Ectodermal cell (in vitro differentiated cells): ENCODE data around the gene KRT4.

Source experiments
- H3K27ac ChIP-seq: 2 replicates; pipeline ENCODE4 v1.7.0; 2013; ENCODE audit warnings: mild to moderate bottlenecking, low read depth, low read length; ENCODE audit not compliant: insufficient read depth, poor library complexity, severe bottlenecking
- H3K27me3 ChIP-seq: 2 replicates; pipeline ENCODE4 v1.7.0; 2013; ENCODE audit warnings: mild to moderate bottlenecking, low read length; ENCODE audit not compliant: insufficient read depth, control insufficient read depth, poor library complexity, severe bottlenecking
- H3K36me3 ChIP-seq: one replicate; pipeline ENCODE4 v1.7.0; 2013; ENCODE audit warnings: low read length; ENCODE audit not compliant: control insufficient read depth, insufficient read depth
- H3K4me1 ChIP-seq: one replicate; pipeline ENCODE4 v1.7.0; 2013; ENCODE audit warnings: low read length; ENCODE audit not compliant: control insufficient read depth, insufficient read depth
- H3K4me3 ChIP-seq: 2 replicates; pipeline ENCODE4 v1.7.0; 2013; ENCODE audit warnings: low read depth, low read length, control low read depth; ENCODE audit not compliant: insufficient read depth
- H3K9me3 ChIP-seq: 2 replicates; pipeline ENCODE4 v1.7.0; 2013; ENCODE audit warnings: mild to moderate bottlenecking, low read length, moderate library complexity; ENCODE audit not compliant: control insufficient read depth
- WGBS, 2 experiments: methylation state at CpG; one replicate each; pipeline ENCODE4 v1.1.7; 2013; ENCODE audit warnings: missing lambda C conversion rate in 2 of 2; 5-methylcytosine and 5-hydroxymethylcytosine counted together

The KRT4 gene

DNA sequence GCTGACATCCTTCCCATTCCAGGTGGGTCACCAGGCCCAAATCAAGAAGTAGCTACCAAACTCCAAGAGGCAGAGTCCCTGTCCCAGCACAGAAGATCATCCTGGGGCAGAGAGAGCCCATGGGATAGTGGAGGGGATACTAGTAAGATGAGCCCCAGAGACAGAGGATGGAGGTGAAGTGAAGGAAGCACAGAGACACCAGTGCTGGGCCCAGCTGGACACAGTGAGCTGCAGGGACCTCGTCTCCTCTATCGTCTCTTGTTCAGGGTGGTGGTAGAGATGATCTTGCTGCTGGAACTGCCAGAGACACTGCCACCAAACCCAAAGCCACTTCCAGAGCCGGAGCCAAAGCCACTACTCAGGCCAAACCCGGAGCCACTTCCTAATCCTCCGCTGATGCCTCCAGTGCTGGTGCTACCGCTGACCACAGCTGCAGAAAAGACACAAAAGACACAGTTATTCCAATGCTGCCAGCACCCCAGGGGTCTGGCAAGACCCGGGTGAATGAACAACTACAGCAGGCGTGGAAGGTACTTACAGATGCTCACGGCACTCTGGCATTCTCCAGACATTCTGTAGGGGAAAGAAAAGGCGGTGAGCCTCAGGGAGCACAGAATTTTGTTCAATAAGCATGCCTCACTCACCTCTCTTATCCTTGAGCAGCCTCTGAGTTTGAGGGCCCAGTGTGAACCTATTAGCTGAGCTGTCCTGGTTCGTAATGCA, 6.9 kb downstream of the KRT4 start:
- Histone ChIP-seq H3K4me1 (peaks cover 6% of the 10 kb centered on the region), H3K36me3 (no peaks in the 10 kb centered on the region), H3K9me3 (no peaks in the 10 kb centered on the region), H3K4me3 (no peak overlapping the region), H3K27me3 (no peaks in the 10 kb centered on the region), H3K27ac (no peak overlapping the region)
- WGBS, 2 experiments: 70 to 76% methylated on average over 11 of the region's 11 CpGs

DNA sequence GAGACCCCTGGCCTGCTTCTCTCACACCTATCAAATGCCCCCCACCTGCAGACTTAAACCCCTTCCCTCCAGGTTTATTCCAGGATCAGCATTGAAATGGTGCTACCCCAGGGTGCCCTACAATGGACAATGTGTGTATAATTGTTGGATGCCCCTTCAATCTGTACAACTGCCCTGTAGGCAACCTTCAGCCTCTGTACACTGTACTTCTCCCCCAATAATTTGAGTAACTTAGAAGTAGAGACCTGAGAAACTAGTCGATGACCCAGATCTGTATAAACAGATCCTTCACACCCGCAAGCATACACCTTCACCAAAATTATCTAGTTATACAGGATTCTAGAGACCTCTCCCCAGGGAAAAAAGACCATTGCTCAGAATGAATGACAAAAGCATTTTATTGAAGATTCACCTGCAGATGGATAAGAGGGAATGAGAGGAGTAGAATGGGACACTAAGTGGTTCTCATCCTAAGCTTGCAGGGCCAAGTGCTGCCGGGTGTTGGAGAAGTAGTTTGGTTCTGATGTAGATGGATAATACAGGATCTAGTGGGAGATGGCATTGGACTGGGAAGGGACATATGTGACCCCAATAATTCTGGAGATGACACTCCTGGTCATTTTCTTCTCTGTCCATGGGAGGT, 7.6 kb downstream of the KRT4 start:
- WGBS, 2 experiments: 94 to 100% methylated on average over 3 of the region's 3 CpGs
- no peaks in the 10 kb centered on the region for H3K36me3 ChIP-seq
- no peaks in the 10 kb centered on the region for H3K9me3 ChIP-seq
- no peaks in the 10 kb centered on the region for H3K27me3 ChIP-seq
- no peak overlapping the region for H3K4me3 ChIP-seq
- H3K4me1 ChIP-seq: peaks cover 6% of the 10 kb centered on the region
- H3K27ac ChIP-seq: no peak overlapping the region

DNA sequence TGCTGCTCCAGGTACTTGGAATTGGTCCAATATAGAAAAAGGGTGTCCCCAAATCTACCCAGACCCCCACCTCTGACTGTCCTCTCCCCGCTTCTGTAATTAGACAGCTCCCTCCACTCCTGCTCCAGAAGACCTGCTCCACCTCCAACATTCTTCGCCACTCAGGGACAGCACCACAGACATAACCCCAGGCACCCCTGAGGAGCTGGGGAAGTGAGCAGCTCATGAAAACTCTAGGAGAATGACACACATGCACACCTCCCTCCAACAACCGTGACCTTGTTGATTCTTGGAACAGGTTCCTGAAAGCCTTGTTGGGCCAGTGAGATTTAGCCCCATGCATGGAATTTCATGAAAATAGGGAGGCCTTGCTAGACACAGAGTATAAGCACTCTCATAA, 8.2 kb downstream of the KRT4 start:
- no peaks in the 10 kb centered on the region for H3K27me3 ChIP-seq
- 95 to 96% methylated on average over 3 of the region's 3 CpGs for WGBS, 2 experiments
- no peak overlapping the region for H3K27ac ChIP-seq
- H3K9me3 ChIP-seq: no peaks in the 10 kb centered on the region
- H3K4me1 ChIP-seq: peaks cover 6% of the 10 kb centered on the region
- H3K36me3 ChIP-seq: no peaks in the 10 kb centered on the region
- H3K4me3 ChIP-seq: no peak overlapping the region

DNA sequence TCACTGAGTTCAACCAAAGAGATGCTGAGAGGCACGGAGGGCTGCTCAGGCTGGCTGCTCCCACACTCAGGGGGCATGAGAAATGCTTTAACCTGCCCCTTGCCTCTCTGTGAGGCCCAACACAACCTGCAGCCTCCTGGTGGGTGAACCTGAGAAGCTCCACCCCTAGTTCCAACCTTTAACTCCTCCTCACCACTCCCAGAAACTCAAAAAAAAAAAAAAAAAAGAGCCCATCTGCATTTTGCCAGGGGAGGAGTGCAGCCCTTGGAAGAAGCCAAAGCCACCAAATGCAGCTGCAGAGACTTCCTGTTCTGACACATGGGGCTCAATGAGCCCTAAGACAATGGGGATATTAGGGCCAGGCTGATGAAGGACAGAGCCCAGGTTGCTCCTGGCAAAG, 8.9 kb downstream of the KRT4 start:
- Histone ChIP-seq H3K9me3 (no peaks in the 10 kb centered on the region), H3K27me3 (no peaks in the 10 kb centered on the region), H3K27ac (no peak overlapping the region), H3K36me3 (no peaks in the 10 kb centered on the region), H3K4me1 (peaks cover 6% of the 10 kb centered on the region), H3K4me3 (no peak overlapping the region)
- WGBS, 2 experiments: 39 to 51% methylated on average over 1 of the region's 1 CpG

DNA sequence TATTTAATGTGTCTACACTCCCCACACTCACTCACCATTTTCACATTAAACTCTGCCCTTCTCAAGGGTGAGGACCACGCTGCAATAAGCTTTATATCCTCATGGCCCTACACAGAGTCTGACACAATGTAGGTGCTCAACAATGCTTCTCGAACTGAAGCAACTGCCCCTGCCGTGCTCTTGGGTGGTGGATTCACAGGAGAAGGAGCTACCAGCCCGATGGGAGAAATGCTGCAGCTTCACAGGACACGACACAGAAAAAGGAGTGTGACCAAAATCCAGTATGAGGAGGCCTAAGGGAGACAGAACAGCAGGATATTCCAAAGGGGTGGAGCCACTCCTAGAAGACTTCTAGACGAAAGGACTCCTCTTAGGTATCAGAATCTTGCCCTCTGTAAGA, 11.5 kb downstream of the KRT4 start:
- peaks cover 6% of the 10 kb centered on the region for H3K4me1 ChIP-seq
- H3K9me3 ChIP-seq: no peaks in the 10 kb centered on the region
- H3K36me3 ChIP-seq: no peaks in the 10 kb centered on the region
- no peak overlapping the region for H3K4me3 ChIP-seq
- 84% methylated on average over 6 of the region's 6 CpGs for WGBS, 2 experiments
- H3K27ac ChIP-seq: no peak overlapping the region
- H3K27me3 ChIP-seq: no peaks in the 10 kb centered on the region

DNA sequence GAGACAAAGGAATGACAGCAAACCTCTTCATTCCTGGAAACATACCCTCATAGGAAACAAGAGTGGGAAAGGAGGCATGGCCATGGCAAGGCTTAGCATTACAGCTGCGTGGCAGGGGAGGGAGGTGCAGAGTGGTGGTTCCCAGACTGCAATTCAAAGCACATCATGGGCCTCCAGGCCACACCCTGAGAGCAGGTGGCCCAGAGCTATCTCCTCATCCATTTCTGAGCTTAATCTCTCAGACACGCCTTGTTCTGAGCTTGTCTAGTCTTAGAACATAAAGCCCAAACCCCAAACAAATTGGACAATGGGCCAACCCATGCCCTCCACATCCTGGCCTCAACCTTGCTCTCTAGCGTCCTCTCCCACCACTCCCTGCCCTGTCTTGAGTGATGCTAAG, 12.1 kb downstream of the KRT4 start:
- H3K27me3 ChIP-seq: no peaks in the 10 kb centered on the region
- no peak overlapping the region for H3K27ac ChIP-seq
- WGBS, 2 experiments: 77 to 85% methylated on average over 3 of the region's 3 CpGs
- H3K36me3 ChIP-seq: no peaks in the 10 kb centered on the region
- no peak overlapping the region for H3K4me3 ChIP-seq
- peaks cover 6% of the 10 kb centered on the region for H3K4me1 ChIP-seq
- H3K9me3 ChIP-seq: no peaks in the 10 kb centered on the region

DNA sequence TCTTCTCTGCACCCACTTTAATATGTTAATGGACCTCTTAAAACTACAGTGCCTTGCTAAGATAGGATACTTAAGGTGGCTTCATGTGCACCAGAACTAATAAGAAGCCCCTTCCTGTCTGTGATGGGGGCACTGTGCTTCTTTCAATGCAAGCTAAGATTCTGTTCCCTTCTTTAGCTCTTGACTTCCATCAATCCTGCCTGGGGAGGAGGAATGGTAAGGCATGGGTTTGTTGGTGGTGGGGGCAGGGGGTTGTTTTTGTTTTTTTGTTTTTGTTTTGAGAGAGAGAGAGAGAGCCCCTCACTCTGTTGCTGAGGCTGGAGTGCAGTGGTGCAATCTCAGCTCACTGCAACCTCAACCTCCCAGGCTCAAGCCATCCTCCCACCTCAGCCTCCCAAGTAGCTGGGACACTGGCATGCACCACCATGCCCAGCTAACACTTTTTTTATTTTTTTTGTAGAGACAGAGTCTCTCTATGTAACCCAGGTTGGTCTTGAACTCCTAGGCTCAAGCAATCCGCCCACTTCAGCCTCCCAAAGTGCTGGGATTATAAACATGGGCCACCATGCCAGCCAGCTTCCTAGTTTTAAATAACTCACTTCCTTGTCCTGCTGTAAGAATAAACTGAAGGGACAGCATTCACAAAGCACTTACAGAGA, 13.5 kb downstream of the KRT4 start:
- Histone ChIP-seq H3K9me3 (no peaks in the 10 kb centered on the region), H3K4me1 (peaks cover 5% of the 10 kb centered on the region), H3K36me3 (no peaks in the 10 kb centered on the region), H3K4me3 (no peak overlapping the region), H3K27me3 (no peaks in the 10 kb centered on the region), H3K27ac (no peak overlapping the region)
- WGBS, 2 experiments: 93 to 100% methylated on average over 1 of the region's 1 CpG

DNA sequence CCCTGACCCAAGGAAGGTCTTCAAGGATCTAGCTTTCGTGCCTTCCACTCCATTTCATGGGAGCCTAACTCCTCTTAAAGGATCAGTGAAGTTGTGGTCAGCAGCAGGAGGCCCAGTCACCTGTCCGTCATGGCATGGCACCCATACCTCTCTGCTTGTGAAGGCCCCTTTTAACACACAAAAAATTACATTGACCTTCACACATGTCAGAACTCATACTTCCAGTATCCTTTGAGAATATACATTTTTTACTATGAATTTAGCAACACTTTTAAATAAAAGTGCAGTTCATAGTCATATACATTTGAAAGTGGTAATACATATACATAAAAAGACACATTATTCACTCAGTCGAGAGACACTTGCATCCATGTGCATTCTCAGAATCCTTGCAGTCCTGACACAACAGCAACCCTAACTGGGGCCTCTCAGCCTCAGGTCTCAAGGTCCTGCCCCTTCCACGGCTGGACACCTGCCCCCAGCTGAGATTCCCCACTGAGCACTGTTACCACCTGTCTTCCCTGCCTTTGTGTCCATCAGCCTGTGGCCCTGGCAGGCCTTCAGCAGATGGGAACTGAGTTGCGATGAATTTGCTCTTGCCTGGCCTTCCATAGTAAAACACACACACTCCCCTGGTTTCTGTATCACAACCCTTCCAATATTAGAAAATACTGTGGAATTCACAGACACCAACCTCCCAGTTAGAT, 14.3 kb downstream of the KRT4 start:
- H3K4me1 ChIP-seq: no peaks in the 10 kb centered on the region
- WGBS, 2 experiments: 71 to 74% methylated on average over 5 of the region's 5 CpGs
- no peak overlapping the region for H3K27ac ChIP-seq
- no peaks in the 10 kb centered on the region for H3K36me3 ChIP-seq
- H3K9me3 ChIP-seq: no peaks in the 10 kb centered on the region
- no peak overlapping the region for H3K4me3 ChIP-seq
- H3K27me3 ChIP-seq: no peaks in the 10 kb centered on the region

DNA sequence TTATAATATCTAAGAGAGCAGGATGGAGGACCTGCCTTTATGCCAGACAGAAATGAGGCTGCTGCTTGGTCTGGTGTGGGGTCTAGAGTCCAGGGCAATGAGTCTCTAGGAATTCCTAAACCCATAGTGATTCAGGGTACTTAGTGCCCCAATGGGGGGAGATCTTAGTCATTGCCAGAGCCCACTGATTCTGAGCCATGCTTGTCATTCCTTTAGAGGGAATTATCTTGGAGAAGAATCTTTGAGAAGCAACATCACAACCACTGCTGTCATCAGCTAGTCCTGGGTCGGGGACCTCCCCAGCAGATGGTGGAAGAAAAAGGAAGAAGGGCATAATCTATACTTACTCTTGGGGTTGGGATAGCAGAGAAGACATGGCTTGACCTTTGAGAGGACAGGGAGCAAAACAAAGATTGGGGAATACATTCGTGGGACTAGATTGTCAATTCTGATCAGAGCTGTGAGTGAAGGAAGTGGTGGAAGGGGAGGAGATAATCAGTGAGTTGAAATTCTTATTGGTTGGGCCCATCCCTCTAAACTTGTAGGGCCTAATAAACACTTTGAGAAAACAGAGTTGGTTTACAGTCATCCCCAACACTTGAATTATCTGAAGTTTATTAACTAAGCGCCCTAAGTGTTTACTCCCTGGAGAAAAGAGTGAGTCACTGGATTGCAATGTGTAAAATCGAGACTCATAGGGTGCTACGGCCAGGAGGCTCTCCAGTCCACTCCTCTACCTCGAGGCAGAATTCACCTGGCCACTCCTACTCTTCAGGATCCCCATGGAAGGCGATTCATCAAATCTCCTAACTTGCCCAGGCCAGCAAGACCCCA, 15.0 kb downstream of the KRT4 start:
- no peak overlapping the region for H3K4me3 ChIP-seq
- WGBS, 2 experiments: 73 to 77% methylated on average over 7 of the region's 7 CpGs
- H3K27me3 ChIP-seq: no peaks in the 10 kb centered on the region
- H3K9me3 ChIP-seq: no peaks in the 10 kb centered on the region
- no peaks in the 10 kb centered on the region for H3K36me3 ChIP-seq
- no peak overlapping the region for H3K27ac ChIP-seq
- no peaks in the 10 kb centered on the region for H3K4me1 ChIP-seq
